ENCODE data around the gene IFIT3. TPM values are rescaled to one million over a fixed set of nuclear protein-coding genes. Genes with fewer than 3 reads are reported as not detected.

The IFIT3 gene
- total and polyA plus RNA-seq, 2 experiments from 2014 or later, result 0.42 to 0.52 TPM

GRCh38 chr10:89341649-89342048, 13.9 kb downstream of the IFIT3 start (continued):
- TF ChIP-seq ETS1 (IDR thresholded peaks at IDR 0.05) (no peak), POLR2AphosphoS5 (IDR thresholded peaks at IDR 0.05; ENCODE audit: low read depth) (no peak), ZNF331 (CRISPR knock-in tag; IDR thresholded peaks at IDR 0.05; ENCODE audit: low read depth) (no peak), EZH2phosphoT487 (IDR thresholded peaks at IDR 0.05; ENCODE audit: unreplicated experiment) (no peak), JUNB (IDR thresholded peaks at IDR 0.05; ENCODE audit: unreplicated experiment) (no peak), REST (IDR thresholded peaks at IDR 0.05; ENCODE audit: unreplicated experiment) (no peak)
- TF ChIP-seq, protein P1, sequence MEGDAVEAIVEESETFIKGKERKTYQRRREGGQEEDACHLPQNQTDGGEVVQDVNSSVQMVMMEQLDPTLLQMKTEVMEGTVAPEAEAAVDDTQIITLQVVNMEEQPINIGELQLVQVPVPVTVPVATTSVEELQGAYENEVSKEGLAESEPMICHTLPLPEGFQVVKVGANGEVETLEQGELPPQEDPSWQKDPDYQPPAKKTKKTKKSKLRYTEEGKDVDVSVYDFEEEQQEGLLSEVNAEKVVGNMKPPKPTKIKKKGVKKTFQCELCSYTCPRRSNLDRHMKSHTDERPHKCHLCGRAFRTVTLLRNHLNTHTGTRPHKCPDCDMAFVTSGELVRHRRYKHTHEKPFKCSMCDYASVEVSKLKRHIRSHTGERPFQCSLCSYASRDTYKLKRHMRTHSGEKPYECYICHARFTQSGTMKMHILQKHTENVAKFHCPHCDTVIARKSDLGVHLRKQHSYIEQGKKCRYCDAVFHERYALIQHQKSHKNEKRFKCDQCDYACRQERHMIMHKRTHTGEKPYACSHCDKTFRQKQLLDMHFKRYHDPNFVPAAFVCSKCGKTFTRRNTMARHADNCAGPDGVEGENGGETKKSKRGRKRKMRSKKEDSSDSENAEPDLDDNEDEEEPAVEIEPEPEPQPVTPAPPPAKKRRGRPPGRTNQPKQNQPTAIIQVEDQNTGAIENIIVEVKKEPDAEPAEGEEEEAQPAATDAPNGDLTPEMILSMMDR (conservative IDR thresholded peaks at IDR 0.05; ENCODE audit: low read depth in 2 of 2), result no peak

DNA sequence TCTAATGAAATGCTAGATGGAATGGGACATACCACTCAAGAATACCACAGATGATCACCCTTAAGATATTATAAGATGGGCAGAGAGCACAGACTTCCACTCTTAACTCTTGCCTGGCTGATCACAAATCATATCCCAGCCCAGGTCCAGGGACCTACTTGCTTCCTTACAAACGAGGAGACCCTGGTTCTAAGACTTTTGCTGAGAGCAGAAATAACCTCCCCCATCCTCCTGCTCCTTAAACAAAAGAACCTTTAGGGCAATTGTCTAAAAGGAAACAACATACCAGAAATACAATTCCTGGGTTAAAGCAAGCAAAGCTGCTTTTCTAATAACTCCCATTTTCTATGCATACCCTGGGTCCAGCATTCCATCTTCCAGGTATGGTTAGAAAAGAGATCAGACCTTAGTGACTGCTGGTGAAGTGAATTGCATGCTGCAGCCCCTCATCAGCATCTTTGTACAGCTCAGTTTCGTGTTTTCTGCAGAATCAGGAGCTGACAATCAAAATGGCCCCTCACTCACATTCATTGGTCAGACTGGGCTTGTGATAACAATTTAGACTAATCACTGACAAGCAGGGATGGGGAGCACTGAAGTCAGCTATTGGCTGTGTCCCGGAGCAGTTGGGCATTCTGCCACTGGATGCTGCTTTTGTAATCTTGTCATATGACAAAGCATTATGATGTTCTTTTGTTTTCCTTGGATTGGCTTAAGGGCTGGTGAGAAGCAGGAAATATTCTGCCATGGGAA, 14.6 kb downstream of the IFIT3 start:
- Histone ChIP-seq H4K20me1 (replicated peaks; ENCODE audit: insufficient read depth) (no peaks in the 10 kb centered on the region), H3K27ac (ENCODE audit: low read depth) (no peak overlapping the region), H3K4me1 (ENCODE audit: insufficient read depth) (peaks cover 20% of the 10 kb centered on the region), H3K4me3 (no peak overlapping the region), H3K36me3 (ENCODE audit: insufficient read depth) (no peaks in the 10 kb centered on the region), H3K27me3 (ENCODE audit: insufficient read depth) (no peaks in the 10 kb centered on the region), H3F3A (replicated peaks; ENCODE audit: low read depth) (no peaks in the 10 kb centered on the region), H3K4me2 (no peak overlapping the region), H2AFZ (no peak overlapping the region), H3K79me2 (replicated peaks; ENCODE audit: insufficient read depth) (no peaks in the 10 kb centered on the region), H3K9me2 (ENCODE audit: insufficient read depth) (peaks cover 14% of the 10 kb centered on the region)
- Mint-ChIP-seq H3K4me1 (peaks cover 38% of the 10 kb centered on the region), H3K27ac (no peak overlapping the region; the same call in 1 of the 2 replicates), H3K9me3 (no peaks in the 10 kb centered on the region), H3K36me3 (ENCODE audit: low read depth) (no peaks in the 10 kb centered on the region), H3K4me3 (no peak overlapping the region), H3K27me3 (ENCODE audit: insufficient read depth, low read depth, poor library complexity) (peaks cover 3% of the 10 kb centered on the region)
- ATAC-seq, result no peak
- DNase-seq (ENCODE audit: low spot score), result no peak
- no peak for TF ChIP-seq STAT1 (IDR thresholded peaks at IDR 0.05; ENCODE audit: unreplicated experiment)
- no peak for TF ChIP-seq EZH2phosphoT487 (IDR thresholded peaks at IDR 0.05; ENCODE audit: unreplicated experiment)
- no peak for TF ChIP-seq EZH2 (IDR thresholded peaks at IDR 0.05; ENCODE audit: low read depth, unreplicated experiment)
- TF ChIP-seq POLR2AphosphoS5 (IDR thresholded peaks at IDR 0.05; ENCODE audit: low read depth), result no peak
- TF ChIP-seq CREB1 (CRISPR knock-in tag; IDR thresholded peaks at IDR 0.05; ENCODE audit: low read depth), result no peak
- TF ChIP-seq NANOG (IDR thresholded peaks at IDR 0.05; ENCODE audit: borderline replicate concordance), result no peak
- no peak for TF ChIP-seq ZNF114 (CRISPR knock-in tag; IDR thresholded peaks at IDR 0.05)
- no peak for TF ChIP-seq REST (IDR thresholded peaks at IDR 0.05; ENCODE audit: unreplicated experiment)
- TF ChIP-seq, protein P1 (conservative IDR thresholded peaks at IDR 0.05; ENCODE audit: low read depth in 2 of 2), result no peak
- TF ChIP-seq JUNB (IDR thresholded peaks at IDR 0.05; ENCODE audit: unreplicated experiment), result no peak

Data from GM23338 (cell line).